ENCODE measurements around the gene RNASEH2A. TPM values are rescaled to one million over a fixed set of nuclear protein-coding genes. Genes with fewer than 3 reads are reported as not detected.
A peak's percentile ranks its signal among the peaks of the same experiment; 100 is the strongest.

The RNASEH2A gene
- total and polyA plus RNA-seq, 2 of the 13 experiments (the other 11 are each of a cell fraction or from before 2014, with no cell fraction given), result 25.1 to 35.8 TPM

DNA sequence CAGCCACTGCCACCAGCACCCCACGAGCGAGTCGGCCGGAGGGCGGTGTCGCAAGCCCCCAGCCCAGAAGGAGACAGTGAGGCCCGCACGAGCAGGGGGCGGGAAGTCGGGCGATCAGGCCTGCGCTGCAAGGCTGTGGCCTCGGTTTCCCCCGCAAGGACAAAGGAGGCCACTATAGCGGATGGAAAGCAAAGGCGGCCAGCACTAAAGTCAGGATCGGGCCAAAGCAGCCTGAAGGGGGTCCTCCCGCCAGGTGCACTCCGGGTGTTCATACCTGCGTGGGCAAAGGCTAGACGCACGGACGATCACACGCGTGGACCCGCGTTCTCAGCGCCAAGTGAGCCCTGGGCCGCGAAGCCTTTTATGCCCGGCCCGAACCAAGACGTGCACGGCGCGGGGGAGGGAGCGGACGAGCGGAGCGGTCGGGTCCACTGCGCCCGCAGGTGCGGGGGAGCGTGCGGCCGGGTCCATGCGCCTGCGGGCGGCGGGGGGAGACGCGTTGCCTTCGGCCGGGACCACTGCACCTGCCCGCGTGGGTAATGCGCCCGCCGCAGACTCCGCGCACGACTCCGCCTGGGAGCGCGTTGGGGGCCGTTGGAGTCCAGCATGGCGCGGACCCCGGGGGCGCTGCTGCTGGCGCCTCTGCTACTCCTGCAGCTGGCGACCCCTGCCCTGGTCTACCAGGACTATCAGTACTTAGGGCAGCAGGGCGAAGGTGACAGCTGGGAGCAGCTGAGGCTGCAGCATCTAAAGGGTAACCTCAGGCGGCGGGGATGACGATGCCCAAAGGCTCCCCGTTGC lies 4.7 kb upstream of the RNASEH2A start, which contains the start of the genes PRDX2 and THSD8 (continued):
- TF ChIP-seq AKNA (CRISPR knock-in tag; IDR thresholded peaks at IDR 0.05; ENCODE audit: borderline replicate concordance) (no peak), POGZ (CRISPR knock-in tag; IDR thresholded peaks at IDR 0.05) (peak; percentile 51; the same call in 1 of the 2 replicates), ZMAT3 (CRISPR knock-in tag; conservative IDR thresholded peaks at IDR 0.05) (peak; percentile 82; the same call in 1 of the 2 replicates), NFYB (CRISPR knock-in tag; IDR thresholded peaks at IDR 0.05) (no peak; the same call in 1 of the 2 replicates), ZNF446 (CRISPR knock-in tag; IDR thresholded peaks at IDR 0.05) (peak; percentile 89), ZNF724P (CRISPR knock-in tag; IDR thresholded peaks at IDR 0.05; ENCODE audit: borderline replicate concordance) (peak; percentile 94; the same call in 1 of the 2 replicates), ZNF772 (CRISPR knock-in tag; IDR thresholded peaks at IDR 0.05) (peak; percentile 79; the same call in 1 of the 2 replicates), ZFP41 (CRISPR knock-in tag; IDR thresholded peaks at IDR 0.05; ENCODE audit: borderline replicate concordance) (no peak), SOX13 (IDR thresholded peaks at IDR 0.05) (no peak), SOX13 (CRISPR knock-in tag; conservative IDR thresholded peaks at IDR 0.05 in 1 of 2, IDR thresholded peaks at IDR 0.05 in 1 of 2) (peak in 1 of 2 experiments; percentile 25; a peak in 2 of 4 replicates), ZNF557 (CRISPR knock-in tag; IDR thresholded peaks at IDR 0.05) (0 out of 2 replicates have a peak, but pooled peaks have one; percentile 42), MTERF4 (CRISPR knock-in tag; IDR thresholded peaks at IDR 0.05) (peak; percentile 94), JUNB (CRISPR knock-in tag; IDR thresholded peaks at IDR 0.05; ENCODE audit: borderline replicate concordance) (no peak), ZNF773 (CRISPR knock-in tag; IDR thresholded peaks at IDR 0.05; ENCODE audit: borderline replicate concordance) (no peak), CHD4 (IDR thresholded peaks at IDR 0.05; ENCODE audit: borderline replicate concordance, low read length) (no peak), DZIP1 (CRISPR knock-in tag; IDR thresholded peaks at IDR 0.05) (peak; percentile 53; the same call in 1 of the 2 replicates)
